Embryonic facial prominence (tissue), 1 donor: ENCODE results near the gene ME1.
"Not testable (repeated sequence)": the region's sequence is repeated elsewhere in the genome, so short reads cannot be mapped to it uniquely, and the experiment has no call there.

Source experiments
- DNase-seq: peaks from one replicate; pipeline ENCODE4 v3.0.0-alpha.2; 2016; ENCODE audit errors: extremely low spot score

ME1 gene

DNA sequence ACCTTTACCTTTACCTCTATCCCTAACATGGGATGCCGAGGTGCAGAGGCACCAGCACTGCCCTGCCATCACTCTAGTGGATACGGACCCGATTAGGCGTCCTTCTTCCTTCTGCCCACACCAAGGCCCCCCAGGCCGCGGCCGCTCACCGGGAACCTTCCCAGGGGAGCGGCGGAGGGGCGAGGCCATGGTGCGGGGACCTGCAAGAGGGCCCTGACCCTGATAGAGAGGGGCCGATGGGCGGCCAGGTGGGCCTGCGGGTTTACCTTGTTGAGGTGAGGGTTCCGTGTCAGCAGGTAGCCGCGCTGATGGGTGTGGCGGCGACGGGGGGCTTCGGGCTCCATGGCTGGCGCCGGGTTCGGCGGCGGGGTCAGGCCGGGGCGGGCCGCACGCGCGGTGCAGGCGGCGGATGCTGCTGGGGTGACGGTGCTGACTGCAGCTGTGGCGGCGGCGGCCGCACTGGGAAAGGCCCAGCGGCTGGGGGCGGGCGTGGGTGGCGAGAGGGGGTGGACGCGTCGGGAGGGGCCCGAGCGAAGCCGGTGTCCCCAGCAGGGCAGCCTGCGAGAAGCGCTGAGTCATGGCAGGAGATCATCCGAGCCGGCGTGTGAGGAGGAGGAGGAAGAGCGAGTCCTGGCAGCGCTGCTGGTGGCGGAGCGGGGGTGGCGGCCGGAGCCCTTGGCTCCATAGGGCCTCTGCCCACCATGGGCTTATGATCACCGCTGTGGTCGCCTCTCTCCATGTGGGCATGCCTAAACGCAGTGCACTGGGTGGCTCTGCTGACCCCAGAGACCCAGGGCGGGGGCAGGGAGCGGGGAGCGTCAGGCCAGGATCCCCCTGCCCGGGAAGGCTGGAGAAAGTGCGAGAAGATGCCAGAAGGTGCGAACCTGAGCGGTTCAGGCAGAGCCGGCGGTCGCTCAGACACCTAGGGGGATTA, at the start of gene ME1:
ME1 (minus strand) TSS at position 441 of the 934 bp plus-strand sequence; CDS start at position 344, 97 bp downstream.
- DNase-seq: no peak

GRCh38 chr6:83480470-83480869, 49.6 kb upstream of the ME1 start:
- no peak for DNase-seq

GRCh38 chr6:83479389-83479788, 48.5 kb upstream of the ME1 start:
- no peak for DNase-seq

GRCh38 chr6:83476971-83477370, 46.1 kb upstream of the ME1 start:
- no peak for DNase-seq

DNA sequence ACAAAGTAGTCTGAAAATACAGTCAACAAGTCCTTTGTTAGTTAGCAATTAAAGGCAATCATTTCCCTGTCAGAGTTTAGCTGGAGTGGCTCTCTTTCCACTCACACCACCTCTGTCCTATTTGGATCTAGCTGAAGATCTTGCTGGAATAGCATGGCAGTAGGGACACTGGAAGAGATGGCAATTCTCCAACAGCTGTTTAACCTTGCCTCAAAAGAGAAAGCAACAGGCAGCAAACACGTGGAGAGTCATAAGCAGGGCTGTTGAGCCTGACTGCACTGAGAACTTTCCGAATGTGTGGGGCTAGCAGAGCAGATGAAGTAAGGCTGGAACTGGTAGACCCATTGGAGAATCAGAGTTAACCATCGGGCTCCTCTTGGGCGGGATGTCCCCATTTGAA, 43.5 kb upstream of the ME1 start:
- no peak for DNase-seq

DNA sequence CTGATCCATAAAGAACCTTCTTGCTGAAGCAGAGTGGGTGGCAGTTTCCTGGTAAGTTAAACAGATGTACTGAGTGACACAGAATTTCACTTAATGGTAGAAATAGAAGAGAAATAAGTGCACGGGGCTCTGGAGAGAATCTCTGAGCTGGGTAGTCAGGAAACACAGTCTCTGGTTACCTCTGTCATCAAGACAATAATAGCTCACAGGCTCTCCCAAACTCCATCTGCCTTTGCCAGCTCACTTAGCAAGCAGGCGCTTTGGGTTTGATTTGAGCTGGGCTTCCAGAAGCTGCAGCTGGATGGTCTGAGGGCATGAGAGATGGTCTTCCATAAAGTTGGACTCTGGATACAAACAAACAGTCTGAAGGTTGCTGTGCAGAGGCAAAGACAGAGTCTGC, 41.9 kb upstream of the ME1 start:
- no peak for DNase-seq

DNA sequence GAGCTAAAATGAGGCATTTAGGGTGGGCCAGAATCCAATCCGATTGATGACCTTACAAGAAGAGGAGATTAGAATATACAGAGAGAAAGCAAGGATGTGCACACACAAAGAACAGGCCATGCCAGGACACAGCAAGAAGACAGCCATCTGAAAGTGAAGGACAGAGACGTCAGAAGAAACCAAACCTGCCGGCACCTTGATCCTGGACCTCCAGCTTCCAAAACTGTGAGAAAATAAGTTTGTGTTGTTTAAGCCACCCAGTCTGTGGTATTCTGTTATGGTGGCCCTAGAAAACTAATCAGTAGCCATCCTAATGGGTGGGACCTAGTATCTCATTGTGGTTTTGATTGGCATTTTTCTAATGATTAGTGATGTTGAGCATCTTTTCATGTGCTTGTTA, 39.7 kb upstream of the ME1 start:
- no peak for DNase-seq

GRCh38 chr6:83470001-83470400, 39.1 kb upstream of the ME1 start:
- no peak for DNase-seq

DNA sequence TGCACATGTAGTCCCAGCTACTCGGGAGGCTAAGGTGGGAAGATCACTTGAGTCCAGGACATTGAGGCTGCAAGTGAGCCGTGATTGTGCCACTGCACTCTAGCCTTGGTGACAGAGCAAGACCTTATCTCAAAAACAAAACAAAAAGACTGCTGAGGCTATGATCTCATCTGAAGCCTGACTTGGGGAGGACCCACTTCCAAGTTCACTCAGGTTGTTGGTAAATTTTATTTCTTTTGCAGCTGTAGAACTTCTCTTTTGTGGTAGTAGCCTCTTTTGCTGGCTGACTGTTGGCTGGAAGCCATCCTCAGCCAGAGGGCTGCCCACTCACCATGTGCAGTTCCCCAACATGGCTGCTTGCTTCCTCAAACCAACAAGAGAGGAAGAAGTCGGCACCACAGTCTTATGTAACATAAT, 36.8 kb upstream of the ME1 start:
- no peak for DNase-seq

DNA sequence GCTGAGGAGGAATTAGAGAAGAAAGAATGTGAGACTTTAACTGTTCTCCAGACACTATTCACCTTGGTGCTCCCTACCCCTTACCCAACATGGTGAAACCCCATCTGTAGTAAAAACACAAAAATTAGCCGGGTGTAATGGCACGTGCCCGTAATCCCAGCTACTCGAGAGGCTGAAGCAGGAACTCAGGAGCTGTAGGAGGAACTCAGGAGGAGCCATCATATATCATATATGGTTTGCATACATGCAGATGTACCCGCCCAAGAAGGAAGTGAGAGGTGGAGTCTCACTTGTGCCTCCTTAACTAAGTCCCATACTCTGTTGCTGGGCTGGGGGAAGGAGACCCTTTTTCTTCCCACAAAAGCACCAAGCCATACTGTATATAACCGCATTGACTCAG, 35.5 kb upstream of the ME1 start:
- no peak for DNase-seq

- DNase-seq: no peak
Measured at GRCh38 chr6:83464381-83465140, 33.7 kb upstream of the ME1 start.

- DNase-seq: no peak
Measured at GRCh38 chr6:83463886-83464285, 33.0 kb upstream of the ME1 start.

GRCh38 chr6:83462524-83462923, 31.7 kb upstream of the ME1 start:
- DNase-seq: no peak

DNA sequence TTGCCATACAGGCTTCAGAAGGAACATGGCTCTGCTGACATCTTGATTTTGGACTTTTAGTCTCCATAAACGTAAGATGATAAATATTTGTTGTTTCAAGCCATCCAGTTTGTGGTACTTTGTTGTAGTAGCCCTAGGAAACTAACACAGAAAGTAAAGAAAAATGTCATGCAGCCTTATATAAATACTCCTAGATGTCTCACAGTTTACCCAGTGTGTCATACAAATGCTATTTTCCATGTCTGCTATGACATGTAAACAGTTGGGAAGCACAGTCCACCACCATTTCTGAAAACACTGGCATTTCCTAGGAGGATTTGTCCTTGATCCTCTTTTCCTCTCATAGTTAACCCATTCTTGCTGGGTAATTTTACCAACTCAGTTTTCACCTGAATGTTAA, 30.6 kb upstream of the ME1 start:
- DNase-seq: no peak

DNA sequence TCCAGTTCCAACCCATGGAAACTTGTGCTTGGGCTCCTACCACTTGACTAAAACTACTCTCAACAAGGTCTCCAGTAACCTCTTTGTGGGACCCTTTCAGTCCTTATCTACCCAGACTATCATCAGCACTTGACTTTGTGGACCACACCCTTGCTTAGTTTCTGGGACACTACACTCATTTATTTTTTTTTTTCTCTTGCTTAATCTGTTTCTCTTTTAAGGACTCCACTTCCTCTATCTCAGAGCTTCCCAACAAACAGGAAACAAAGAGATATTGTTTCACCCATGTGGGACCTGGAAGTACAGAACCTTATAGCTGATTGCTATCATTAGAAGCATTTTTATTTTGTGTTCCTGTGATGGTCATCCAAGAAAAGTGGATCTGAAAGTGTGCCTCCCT, 28.8 kb upstream of the ME1 start:
- DNase-seq: no peak

DNA sequence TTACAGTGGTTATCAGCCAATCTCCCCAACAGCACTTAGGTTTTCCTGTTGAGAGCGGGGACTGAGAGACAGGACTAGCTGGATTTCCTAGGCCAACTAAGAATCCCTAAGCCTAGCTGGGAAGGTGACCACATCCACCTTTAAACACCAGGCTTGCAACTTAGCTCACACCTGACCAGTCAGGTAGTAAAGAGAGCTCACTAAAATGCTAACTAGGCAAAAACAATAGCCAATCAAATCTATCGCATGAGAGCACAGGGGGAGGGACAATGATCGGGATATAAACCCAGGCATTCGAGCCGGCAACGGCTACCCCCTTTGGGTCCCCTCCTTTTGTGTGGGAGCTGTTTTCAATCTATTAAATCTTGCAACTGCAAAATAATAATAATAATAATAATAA, 19.2 kb upstream of the ME1 start:
- not testable (repeated sequence) for DNase-seq

- not testable (repeated sequence) for DNase-seq
Measured at GRCh38 chr6:83444086-83444699, 13.3 kb upstream of the ME1 start.

- no peak for DNase-seq
Measured at GRCh38 chr6:83443516-83443915, 12.7 kb upstream of the ME1 start.

DNA sequence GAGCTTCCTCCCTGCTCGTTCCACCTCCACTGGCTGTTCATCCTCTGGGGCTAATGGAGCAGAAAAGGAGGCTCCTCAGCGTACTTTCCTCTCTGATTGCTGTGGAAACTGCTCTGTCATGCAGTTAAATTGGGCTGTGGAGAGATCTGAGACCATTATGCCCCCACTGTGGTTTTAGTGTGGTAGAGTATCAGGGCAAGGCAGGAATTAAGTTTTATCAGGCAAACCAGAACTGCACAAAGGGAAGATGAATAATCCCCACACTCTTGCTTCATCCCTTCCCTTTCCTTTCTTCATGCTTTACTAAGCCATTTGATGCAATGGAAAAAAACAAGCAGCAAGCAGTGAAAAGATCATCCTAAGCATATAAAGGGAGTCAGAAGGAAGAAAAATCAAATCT, 11.9 kb upstream of the ME1 start:
- DNase-seq: no peak

DNA sequence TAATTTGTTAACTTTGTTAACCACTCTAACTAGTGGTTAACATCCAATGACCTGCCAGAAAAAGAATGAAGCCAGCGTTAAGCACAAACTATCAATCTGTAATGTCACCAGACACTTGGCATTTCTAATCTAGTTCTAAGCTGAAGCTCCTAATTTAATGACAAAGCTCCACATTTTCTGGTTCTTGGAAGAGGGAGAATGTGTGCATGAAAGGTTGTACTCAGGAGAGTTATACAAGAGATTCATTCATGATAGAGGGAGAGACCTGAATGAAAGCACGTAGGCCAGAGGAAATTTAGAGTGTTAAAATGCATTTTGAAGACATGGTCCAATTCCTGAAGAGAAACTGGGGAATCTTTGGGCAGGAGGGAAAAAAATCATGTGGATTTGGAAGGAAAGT, 8.3 kb upstream of the ME1 start:
- no peak for DNase-seq

DNA sequence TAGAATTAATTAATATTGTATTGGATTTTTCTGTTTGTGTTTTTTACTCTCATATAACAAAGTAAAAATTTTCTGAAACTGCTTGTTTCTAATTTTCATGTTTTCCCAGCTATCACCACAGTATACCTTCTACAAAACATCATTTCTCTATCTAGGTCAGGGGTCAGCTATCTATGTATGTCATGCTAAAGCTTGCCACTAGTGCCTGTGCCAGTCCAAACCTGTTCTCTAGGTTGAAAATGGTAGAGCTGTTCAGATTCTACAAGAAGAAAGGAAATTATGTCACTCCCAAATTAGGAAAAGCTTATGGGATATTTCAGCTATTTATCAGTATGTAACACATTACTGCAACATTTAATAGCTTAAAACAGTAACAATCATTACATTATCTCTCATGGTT, 5.8 kb upstream of the ME1 start:
- no peak for DNase-seq

- DNase-seq: no peak
Measured at GRCh38 chr6:83433177-83433576, 2.3 kb upstream of the ME1 start.

- no peak for DNase-seq
Measured at GRCh38 chr6:83432636-83433035, 1.8 kb upstream of the ME1 start.
